NCI-H69 (cell line): ENCODE data around the gene ACAD9.
"Not testable (repeated sequence)": the region's sequence is repeated elsewhere in the genome, so short reads cannot be mapped to it uniquely, and the experiment has no call there.

Experiments used
- DNase-seq: peaks from one replicate; lab custom pipeline; 2025; lab: John Stamatoyannopoulos, UW

The ACAD9 gene

DNA sequence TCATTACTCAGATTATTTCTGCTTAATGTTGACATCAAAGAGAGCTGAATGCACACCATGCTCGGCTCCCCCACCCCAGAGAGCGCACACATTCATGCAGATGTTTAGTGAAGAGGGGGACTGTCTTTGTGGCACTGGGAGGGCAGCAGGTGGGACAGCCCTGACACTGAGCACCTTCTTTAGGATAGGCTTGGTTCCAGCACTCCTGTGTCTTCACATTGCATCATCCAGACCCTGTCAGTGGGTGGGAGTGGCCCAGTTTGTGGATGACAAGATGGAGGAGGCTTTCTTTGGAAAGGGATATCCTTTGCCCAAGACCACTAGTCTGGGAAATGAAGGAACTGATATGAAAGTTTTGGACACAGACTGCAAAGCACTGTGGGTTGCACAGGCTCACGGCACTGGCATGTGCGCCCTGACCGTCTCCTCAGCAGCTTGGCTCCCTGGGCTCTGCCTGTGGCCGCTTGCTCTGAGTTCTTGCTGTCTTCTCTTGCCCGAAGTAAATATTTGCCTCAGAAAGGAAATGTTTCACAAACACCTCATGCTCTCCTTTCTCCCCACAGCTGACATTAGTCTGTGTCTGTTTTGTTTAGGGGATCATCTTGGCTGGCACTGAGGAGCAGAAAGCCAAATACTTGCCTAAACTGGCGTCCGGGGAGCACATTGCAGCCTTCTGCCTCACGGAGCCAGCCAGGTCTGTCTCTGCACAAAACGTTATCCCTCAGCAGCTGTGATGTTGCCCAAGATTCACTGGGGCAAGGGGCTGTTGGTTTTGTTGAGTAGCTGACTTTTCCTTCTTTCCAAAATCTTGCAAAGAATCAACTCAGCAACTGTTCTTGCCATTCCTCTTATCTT lies 16.6 kb downstream of the ACAD9 start:
- DNase-seq, result no peak

DNA sequence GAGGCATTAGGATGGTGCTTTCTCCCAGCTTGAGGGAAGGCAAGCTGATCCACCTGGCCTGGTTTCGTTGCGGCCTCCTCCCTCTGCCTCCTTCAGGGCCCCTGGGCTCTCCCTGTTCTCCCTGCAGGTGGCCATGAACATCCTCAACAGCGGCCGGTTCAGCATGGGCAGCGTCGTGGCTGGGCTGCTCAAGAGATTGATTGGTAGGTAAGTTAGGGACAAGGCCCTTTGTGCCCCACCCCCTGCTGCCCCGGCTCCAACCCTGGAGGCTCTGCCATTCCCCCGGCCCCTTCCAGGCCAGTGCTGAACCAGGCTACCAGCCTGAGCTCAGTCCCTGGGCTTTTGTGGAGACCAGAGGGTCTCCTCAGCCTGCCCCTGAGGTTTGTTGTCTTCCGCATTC lies 23.0 kb downstream of the ACAD9 start:
- no peak for DNase-seq

DNA sequence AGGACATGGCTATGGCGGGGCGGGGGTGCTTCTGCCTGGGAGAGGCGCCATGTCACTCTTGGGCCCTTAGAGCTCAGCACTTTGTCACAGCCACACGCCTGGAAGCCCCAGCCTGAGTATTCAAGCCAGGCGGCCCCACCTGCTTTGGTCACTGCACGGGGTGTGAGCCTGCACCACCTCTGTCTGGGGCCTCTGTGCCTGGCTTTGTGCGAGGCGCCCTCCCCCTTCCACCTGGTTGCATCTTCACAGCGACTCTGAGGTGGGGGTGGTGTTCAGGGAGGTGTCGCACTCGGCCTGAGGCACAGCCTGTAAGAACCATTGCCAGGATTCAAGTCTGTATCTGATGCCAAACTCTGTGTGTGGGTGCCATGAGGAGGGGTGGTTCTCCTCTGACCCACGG lies 24.1 kb downstream of the ACAD9 start:
- no peak for DNase-seq

DNA sequence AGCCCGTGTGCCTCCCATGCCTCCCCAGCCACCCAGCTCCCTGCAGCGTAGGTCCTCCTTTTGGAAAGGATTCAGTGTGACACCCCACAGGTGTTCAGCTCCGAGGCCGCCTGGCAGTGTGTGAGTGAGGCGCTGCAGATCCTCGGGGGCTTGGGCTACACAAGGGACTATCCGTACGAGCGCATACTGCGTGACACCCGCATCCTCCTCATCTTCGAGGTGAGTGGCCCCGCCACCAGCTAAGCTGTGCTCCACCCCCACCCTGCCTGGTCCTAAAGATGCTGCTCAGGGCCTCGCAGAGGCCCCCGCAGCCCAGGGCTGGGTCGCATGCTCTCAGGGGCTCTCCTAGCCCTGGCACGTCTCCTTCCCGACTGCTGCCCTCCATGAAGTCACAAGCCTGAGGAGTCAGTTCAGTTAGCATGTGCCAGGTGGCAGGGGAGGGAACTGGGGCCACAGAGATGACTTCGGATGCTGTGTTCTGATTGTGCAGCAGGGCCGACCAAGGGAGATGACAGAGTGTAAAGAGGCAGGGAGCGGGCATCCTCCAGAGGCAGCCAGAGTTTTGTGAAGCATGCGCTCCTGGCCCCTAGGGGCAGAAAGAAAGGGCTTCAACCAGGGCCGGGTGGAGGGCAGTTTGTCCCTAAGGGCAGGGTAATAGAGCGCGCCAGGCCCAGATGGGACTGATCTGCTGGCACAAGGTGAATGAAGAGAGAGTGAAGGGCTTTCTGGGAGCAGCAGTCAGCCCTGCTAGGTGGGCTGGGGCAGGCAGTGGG lies 26.8 kb downstream of the ACAD9 start:
- no peak for DNase-seq

DNA sequence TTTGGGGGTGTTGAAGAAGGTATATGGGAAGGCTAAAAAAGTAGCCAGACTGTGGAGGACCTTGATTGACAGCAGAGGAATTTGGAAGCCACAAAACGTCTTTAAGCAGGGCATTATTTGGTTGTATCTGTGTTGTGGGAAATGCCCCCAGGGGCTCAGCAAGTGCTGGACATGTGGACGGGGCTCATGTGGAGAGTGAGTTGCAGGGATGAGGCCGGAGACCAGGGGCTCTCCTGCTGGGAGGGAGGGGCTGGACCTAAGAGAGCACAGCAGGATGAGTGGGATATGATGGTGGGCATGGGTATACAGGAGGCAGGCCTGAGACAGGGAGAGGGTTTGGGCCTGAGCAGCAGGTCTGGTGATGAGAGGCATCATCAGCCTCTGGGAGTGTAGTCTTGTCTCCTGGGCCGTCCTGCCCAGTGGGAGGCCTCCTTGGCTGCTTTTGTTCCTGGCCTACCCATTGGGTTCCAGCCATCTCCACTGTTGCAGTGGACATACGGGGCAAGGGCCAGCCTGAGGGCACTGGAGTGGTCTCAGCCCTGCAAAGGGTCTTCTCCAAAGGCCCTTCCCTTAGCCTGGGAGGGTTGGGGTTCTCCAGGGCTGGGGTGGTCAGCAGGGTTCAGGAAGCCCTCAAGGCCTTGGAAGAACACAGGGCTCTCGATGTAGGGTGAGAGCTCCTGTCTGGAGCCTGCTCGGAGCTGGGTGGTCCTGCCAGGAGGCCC lies 27.5 kb downstream of the ACAD9 start:
- DNase-seq, result no peak

DNA sequence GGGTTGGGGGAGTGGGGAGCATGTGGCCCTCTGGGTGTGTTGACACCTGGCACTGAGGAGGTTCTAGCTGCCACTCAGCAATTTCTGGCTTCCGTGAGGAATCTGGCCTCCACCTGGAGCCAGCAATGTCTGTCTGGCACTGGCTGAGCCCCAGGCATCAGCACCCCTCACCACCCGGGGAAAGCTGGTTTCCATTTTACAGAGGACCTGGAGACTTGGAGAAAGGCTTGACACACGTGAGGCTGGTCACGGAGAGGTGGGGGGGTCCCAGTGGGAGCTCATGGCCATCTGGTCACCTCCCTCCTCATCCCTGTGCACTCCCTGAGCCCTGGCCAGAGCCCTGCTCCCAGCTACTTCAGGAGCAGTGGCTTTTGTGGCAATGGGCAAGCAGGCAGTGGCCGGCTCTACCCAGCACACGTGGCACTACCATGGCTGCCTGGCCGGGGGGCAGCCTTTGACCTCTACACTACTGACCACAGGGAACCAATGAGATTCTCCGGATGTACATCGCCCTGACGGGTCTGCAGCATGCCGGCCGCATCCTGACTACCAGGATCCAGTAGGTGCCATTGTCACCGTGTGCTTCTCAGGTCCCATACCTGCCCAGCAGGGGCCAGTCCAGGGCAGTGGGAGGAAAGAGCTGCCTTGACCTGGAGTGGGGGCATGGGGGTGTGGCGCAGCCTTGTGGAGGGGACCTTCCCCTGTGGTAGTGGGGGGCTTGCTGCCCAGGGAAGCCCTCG lies 28.5 kb downstream of the ACAD9 start:
- DNase-seq, result no peak

DNA sequence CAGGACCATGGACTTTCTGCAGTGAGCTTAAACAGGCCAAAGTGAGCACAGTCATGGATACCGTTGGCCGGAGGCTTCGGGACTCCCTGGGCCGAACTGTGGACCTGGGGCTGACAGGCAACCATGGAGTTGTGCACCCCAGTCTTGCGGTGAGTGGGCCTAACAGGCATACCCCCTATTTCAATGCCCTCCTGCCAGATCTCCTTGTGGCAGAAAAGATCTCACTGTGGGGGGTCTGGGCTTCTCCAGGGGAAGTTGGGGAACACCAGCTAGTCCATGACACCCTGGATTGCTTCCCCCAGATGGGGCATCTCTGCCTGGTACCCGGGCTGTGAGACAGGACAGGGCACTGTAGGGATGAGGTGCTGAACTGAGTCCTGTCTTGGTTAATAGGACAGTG lies 29.5 kb downstream of the ACAD9 start:
- no peak for DNase-seq

DNA sequence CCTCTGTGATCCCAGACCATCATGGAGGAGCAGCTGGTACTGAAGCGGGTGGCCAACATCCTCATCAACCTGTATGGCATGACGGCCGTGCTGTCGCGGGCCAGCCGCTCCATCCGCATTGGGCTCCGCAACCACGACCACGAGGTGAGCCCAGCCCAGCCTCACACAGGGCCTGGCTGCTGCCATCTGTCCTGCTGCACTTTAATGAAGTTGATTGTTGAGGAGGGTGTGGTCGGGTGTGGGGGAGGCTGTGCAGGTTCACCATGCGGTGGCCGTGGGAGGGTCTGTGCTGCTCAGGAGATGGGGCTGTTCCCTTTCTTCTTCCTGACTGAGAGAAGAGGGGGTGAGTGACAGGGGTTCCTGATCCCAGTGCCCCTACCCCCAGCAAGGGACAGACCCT lies 30.6 kb downstream of the ACAD9 start:
- no peak for DNase-seq

DNA sequence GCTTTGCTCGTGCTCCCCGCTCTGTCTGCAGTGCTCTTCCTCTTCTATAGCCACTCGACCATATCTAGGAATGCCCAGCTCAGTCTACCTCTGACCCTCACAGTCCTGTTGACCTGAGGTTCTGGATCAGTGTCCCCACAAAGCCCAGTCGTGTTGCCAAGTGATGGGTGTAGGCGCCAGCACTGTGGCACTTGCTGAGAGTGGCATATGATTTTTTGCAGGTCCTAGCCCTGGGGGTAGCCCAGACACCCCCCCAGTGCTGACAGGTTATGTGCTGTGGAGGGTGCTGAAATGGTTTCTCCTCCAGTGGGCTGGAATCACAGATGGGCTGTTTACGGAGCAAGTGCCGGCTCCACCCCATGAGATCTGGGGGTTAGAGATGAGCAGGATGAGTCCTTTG lies 32.5 kb downstream of the ACAD9 start:
- DNase-seq, result no peak

DNA sequence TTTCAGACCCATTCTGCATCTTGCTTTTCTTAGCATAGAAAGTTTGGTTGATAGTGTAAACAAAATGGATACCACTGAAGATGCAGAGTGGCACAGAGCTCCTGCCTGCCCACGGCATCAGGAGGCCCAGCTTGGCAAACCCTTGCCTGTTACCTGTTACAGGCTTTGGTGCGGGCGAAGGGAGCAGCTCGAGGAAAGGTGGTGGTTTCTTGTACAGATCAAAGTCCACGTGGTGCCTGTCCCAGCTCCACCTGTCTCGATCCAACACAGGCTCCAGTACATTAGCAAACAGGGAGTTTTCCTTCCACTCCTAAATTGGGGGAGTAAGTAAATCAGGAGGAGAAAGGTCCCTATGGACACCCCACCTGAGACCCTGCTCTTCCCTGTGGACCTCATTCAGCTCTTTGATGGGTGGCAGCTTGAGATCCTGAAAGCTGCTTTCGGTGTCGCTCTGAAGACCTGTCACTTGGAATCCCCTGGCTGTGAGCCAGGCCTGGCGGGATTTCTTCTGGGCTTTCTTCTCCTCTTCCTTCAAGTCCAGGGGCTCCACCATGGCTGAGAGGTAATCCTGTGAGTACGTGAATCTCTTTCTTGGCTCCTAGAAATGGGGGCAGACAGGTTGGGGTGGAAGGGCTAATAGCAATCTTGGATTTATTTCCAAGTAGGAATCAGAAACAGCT lies 35.7 kb downstream of the ACAD9 start:
- DNase-seq, result no peak

DNA sequence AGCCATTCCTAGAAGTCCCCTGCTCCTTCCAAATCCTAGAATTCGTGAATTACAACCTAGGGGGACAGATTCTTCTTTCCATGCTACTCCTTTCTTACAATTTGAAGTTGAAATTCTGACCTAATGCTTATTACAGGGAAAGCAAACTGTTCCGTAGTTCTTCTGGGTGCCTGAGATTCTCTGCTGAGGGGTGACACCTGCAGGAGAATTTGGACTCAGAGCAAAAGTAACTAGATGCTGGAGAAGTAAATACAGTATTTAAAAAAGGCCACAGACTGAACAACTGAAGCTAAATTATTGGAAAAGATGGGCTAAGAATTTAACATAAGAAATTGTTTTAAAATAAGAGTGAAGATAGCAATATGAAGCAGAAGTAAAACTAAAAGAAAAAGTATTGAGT lies 37.9 kb downstream of the ACAD9 start:
- no peak for DNase-seq

DNA sequence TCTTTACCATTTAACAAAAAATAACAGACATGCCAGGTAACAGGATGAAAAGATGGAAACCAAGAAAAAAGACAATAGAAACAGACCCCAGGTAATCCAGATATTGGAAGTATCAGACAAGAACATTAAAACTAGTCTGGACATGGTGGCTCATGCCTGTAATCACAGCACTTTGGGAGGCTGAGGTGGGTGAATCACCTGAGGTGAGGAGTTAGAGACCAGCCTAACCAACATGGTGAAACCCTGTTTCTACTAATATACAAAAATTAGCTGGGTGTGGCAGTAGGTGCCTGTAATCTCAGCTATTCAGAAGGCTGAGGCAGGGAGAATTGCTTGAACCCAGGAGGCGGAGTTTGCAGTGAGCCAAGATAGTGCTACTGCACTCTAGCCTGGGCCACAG lies 40.6 kb downstream of the ACAD9 start:
- DNase-seq, result no peak

DNA sequence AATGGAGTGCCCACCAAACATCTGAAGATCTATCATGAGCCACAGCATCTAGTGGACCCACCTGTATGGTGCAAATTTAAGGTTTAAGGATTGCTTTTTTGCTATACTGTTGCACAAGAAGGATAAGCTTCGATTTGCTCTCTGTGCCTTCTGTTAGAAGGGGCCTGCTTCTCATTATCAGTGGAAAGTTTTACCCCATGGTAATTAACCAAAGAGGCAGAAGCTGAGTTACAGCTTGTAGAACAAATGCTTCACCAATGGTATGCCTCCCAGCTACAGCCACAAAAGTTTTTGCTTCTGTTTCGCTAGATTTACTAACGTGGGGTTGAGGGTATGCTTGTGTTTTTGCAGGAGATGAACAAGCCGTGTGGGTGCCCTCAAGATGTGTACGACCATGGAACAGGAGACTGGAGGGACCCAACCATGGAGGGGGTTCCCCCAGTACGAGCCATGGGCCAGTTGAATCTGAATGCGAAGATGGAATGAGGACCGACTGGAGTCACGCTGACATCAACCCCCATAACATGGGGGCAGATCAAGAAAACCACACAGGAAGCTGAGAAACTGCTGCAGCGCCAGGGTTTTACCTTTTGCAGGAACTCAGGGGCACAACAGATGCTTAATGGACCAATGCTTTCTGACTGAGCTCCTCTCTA lies 43.5 kb downstream of the ACAD9 start:
- no peak for DNase-seq

DNA sequence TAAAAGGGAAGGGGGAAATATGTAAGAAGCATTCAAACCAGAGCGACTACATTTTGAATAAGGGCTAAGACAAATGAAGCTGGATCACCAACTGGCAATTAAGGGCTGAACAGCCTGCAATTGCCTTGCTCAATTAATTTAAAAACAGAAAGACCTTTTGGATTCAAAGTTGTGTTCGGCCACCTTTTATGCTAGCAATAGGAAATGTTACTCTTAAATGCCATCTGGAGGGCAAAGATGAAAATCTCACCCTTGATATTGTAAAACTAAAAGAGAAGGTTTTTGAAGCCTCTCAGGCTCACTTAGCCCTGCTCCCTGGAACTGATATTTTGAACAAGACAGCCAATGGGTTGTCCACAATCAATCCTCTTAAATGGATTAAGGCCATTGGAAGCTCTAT lies 44.2 kb downstream of the ACAD9 start:
- no peak for DNase-seq

DNA sequence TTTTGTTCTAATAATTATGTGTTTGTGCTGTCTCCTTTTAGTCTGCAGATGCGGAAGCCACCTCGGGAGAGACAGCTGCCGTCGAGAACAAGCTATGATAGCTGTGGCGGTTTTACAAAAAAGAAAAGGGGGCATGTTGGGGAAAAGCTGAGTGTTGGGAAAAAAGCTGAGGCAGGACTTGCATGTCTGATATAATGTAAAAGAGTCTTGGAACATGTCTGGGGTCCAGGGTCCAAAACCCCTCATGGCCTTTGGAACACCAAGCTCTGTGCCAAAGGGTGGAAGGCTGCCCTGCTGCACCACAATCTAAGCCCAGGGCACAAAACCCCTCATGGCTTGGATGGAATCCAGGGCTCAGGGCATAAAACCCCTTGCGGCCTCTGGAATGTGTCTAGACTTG lies 44.6 kb downstream of the ACAD9 start:
- DNase-seq, result not testable (repeated sequence)

DNA sequence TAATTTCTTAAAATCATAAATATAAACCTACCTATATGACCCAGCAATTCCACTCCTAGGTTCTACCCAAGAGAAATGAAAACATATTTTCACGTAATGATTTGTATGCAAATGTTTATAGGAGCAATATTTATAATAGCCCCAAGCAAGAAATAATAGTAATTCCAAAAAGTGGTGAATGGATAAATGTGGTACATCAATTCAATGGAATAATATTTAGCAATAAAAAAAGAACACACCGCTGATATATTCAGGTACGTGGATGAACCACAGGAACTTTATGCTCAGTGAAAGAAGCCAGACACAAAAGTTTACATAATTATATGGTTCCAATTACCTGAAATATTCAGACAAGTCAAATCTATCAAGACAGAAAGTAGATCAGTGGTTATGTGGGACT lies 49.9 kb downstream of the ACAD9 start:
- no peak for DNase-seq

DNA sequence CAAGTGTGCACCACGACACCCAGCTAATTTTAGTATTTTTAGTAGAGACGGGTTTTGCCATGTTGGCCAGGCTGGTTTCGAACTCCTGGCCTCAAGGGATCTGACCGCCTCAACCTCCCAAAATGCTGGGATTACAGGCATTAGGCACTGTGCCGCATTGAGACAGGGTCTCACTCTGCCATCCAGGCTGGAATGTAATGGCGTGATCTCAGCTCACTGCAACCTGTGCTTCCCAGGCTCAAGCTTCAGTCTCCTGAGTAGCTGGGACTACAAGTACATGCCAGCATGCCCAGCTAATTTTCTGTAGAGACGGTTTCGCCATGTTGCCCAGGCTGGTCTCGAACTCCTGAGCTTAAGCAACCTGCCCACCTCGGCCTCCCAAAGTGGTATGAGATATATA lies 51.6 kb downstream of the ACAD9 start:
- no peak for DNase-seq

DNA sequence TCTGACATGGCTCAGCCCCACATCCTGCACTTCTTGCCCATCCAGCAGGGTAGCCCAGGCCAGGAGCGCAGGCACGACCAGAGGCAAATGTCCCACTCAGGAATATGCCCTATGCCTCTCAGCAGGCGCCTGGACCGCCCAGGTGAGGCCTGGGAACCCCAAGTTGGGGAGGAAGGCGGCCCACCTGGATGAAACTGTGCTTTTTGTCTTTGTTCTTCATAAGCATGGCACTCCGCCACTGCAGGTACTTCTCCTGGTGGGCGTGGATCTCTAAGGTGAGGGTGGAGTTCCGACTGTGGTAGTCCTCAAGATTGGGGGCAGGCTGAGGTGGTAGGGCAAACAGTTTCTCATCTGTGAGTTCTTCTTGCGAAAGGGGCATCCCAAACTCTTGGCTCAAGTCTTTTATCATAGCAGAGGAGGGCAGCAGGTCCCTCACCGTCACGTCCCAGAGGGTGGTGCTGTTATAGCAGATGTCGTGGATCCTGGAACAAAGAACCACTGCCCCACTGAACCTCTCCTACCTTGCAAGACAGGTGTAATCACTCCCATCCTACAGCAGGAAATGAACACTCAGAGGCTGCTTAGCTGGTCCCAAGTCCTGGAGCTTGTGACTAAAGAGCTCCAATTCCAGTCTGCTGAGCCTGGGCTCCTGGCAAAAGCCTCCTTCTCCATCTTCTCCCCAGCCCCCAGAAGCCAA lies 53.2 kb downstream of the ACAD9 start:
- DNase-seq, result no peak

DNA sequence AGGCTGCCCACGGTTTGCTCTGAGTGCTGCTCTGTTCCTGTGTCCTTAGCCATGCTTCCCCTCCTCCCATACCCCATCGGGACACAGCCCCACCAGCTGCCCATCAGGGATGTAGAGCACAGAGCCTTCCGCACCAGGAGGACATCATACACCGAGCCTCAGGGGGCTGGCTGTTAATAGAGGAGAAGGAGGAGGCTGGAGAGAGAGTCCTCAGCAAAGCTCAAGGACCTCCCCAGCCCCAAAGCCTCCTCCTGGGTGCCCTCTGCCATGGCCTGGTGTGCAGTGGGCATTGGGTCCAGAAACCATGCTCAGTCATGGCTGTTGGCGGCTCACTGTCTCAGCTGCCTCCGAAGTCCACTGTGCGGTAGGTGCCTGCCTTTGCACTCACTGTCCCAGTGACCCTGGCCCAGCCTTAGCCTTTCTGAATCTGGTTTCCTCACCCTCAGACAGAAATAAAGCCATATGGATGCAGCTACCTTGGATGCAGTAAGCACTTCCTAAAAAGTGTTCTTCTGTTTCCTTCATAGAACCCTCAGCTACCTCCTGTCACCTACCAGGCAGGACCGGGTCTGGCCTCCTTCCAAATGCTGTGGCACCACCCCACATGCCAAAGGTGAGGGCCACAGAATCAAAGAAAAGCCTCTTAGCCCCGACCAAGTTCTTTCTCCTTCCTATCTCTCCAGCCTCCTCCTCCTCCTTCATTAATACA lies 53.9 kb downstream of the ACAD9 start:
- DNase-seq, result no peak

DNA sequence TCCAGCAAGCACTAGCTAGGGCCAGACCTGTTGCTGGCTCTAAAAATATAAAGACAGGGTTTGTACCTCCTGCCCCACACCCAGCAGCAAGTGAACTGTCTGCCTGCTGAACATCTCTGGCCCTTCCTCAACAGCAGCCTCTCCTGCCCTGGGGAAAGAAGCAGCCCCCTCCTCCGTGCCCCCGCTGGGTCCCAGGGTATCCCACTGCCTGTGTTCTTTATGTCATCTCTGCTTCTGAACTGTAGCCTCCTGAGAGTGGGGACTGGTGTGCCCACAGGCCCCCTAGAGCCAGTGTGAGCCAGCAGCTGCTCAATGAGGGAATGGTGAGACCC lies 54.5 kb downstream of the ACAD9 start:
- no peak for DNase-seq
